ENCODE results near the gene SH3BP5. TPM values are rescaled to one million over a fixed set of nuclear protein-coding genes. Genes with fewer than 3 reads are reported as not detected.
"Not testable (repeated sequence)": the region's sequence is repeated elsewhere in the genome, so short reads cannot be mapped to it uniquely, and the experiment has no call there.

Gene SH3BP5
- total RNA-seq = 9.7 TPM
- long read RNA-seq, transcript SH3BP5-202 (9 exons, 2,822 nt) = major isoform, 8 of 17 reads
- long read RNA-seq, partial matches to known transcripts = 1 of 17 reads
- long read RNA-seq, other reads (novel, unspliced or antisense) = 8 of 17 reads

GRCh38 chr3:15332405-15333098 is at the start of gene SH3BP5:
TSS of gene SH3BP5 (minus strand) at chr3:15332586. CDS start at chr3:15332408, 178 bp downstream.
- peak; percentile 89 for ATAC-seq
- intact Hi-C loops (cut with micrococcal nuclease) = loop anchor here (5.0 kb wide), 1 partner anchor 65 kb away; no protein-coding TSS in a partner anchor
- peak; percentile 88 for DNase-seq

GRCh38 chr3:15380980-15381890 is 48.8 kb upstream of the SH3BP5 start:
- DNase-seq (no peak), ATAC-seq (no peak)
- intact Hi-C loops (cut with micrococcal nuclease) = loop anchor here (10.0 kb wide), 1 partner anchor 126 kb away; no protein-coding TSS in a partner anchor

GRCh38 chr3:15377961-15378791 is 45.8 kb upstream of the SH3BP5 start:
- intact Hi-C loops (cut with micrococcal nuclease) = no loop called here
- DNase-seq (peak; percentile 93), ATAC-seq (peak; percentile 98)

GRCh38 chr3:15375461-15376000 is 43.1 kb upstream of the SH3BP5 start:
- intact Hi-C loops (cut with micrococcal nuclease) = no loop called here
- ATAC-seq = no peak
- DNase-seq = no peak

GRCh38 chr3:15372918-15373317 is 40.5 kb upstream of the SH3BP5 start:
- intact Hi-C loops (cut with micrococcal nuclease) = no loop called here
- no peak for DNase-seq
- no peak for ATAC-seq

GRCh38 chr3:15368561-15369135 is 36.3 kb upstream of the SH3BP5 start:
- intact Hi-C loops (cut with micrococcal nuclease) = no loop called here

GRCh38 chr3:15367059-15367458 is 34.7 kb upstream of the SH3BP5 start:
- ATAC-seq (no peak), DNase-seq (no peak)
- intact Hi-C loops (cut with micrococcal nuclease) = no loop called here

More at GRCh38 chr3:15368561-15369135, 36.3 kb upstream of the SH3BP5 start:
- peak; percentile 28 for ATAC-seq
- DNase-seq = no peak

- ATAC-seq; intact Hi-C loops (cut with micrococcal nuclease); DNase-seq: not testable (repeated sequence)
Observed at GRCh38 chr3:15364078-15364477, 31.7 kb upstream of the SH3BP5 start.

GRCh38 chr3:15361494-15362214 is 29.3 kb upstream of the SH3BP5 start:
- ATAC-seq (peak; percentile 41), DNase-seq (no peak)
- intact Hi-C loops (cut with micrococcal nuclease) = no loop called here

- intact Hi-C loops (cut with micrococcal nuclease) = no loop called here
- DNase-seq (no peak), ATAC-seq (no peak)
Observed at GRCh38 chr3:15360788-15361493, 28.6 kb upstream of the SH3BP5 start.

GRCh38 chr3:15359677-15360397 is 27.5 kb upstream of the SH3BP5 start:
- ATAC-seq = no peak

GRCh38 chr3:15356651-15357061 is 24.3 kb upstream of the SH3BP5 start:
- DNase-seq; ATAC-seq; intact Hi-C loops (cut with micrococcal nuclease): not testable (repeated sequence)

More at GRCh38 chr3:15359677-15360397, 27.5 kb upstream of the SH3BP5 start:
- intact Hi-C loops (cut with micrococcal nuclease) = no loop called here
- DNase-seq = no peak

- DNase-seq (no peak), ATAC-seq (no peak)
- intact Hi-C loops (cut with micrococcal nuclease) = no loop called here
Observed at GRCh38 chr3:15356176-15356575, 23.8 kb upstream of the SH3BP5 start.

GRCh38 chr3:15355086-15355485 is 22.7 kb upstream of the SH3BP5 start:
- intact Hi-C loops (cut with micrococcal nuclease) = no loop called here
- no peak for ATAC-seq
- no peak for DNase-seq

GRCh38 chr3:15354485-15354884 is 22.1 kb upstream of the SH3BP5 start:
- no peak for DNase-seq
- intact Hi-C loops (cut with micrococcal nuclease) = no loop called here
- no peak for ATAC-seq

GRCh38 chr3:15350141-15350540 is 17.8 kb upstream of the SH3BP5 start:
- no peak for ATAC-seq
- no peak for DNase-seq
- intact Hi-C loops (cut with micrococcal nuclease) = no loop called here
